ENCODE measurements around the gene MED23.

GRCh38 chr6:131600716-131601115, 27.3 kb downstream of the MED23 start:
- TF ChIP-seq TAF1 (IDR thresholded peaks at IDR 0.05; ENCODE audit: low read depth) (no peak), TCF12 (IDR thresholded peaks at IDR 0.05; ENCODE audit: low read depth) (no peak), EGR1 (IDR thresholded peaks at IDR 0.05) (no peak), EP300 (IDR thresholded peaks at IDR 0.05; ENCODE audit: borderline replicate concordance) (no peak), RAD21 (IDR thresholded peaks at IDR 0.05; ENCODE audit: low read depth) (no peak), REST (IDR thresholded peaks at IDR 0.05; ENCODE audit: low read depth) (no peak)
